ENCODE measurements around the gene EPHB6.

The EPHB6 gene

GRCh38 chr7:142836426-142836825 lies 18.4 kb upstream of the EPHB6 start:
- no peak for DNase-seq

DNA sequence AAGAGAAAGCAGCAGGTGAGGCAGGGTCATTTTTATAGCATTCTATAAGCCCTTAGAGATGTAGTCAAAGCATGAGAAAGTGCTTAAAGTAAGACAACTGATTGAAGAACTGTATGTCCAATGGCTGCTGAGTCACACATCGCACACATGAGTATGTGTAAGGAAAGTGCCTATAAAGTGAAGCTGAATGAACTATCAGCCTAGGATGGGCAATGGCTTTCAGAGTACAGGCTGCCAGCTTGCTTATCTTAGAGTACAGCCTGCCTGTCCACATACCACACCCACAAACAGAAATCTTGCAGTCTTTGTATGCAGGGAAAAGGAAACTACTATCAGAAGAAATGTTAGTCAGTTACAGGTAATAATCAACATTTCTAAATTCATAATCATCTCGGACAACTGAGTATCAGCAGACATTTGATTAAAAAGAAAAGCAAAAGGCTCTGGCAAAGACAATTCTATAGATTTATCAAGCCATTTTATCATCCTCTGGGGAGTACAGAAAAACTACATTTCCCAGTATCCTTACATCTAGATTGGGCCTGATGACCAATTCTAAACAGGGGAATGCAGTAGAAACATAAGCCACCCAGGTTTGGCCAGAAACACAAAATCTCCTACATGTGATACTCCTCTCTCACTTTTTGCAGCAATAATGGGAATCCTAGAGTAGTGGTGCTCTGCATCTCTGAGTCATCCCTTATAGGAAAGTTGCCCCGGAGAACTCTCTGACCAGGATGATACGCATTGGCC lies 16.2 kb upstream of the EPHB6 start:
- no peak for DNase-seq

DNA sequence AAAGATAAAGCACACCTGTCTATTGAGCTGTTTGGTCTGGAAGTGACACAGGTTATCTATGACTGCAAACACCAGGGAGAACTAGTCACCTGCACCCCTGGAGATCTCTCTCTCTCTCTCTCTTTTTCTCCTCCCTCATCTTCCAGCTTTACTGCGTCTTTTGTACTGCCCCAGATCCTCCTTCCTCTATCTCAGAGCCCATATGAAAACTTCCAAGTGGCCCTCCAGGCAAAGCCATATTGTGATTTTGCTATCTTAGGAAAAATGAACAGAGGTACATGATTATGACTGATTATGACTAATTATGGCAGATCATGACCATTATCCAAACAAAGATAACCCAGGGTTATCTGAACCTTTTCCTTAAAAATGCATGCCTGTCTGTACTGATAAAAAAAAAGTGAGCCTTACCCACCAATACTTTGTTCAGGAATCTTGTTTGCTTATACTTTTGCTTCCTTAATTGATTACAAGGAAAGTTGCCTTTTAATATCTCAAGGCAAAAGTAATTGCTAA lies 12.6 kb upstream of the EPHB6 start:
- DNase-seq = no peak

GRCh38 chr7:142847353-142847752 lies 7.5 kb upstream of the EPHB6 start:
- DNase-seq = no peak

DNA sequence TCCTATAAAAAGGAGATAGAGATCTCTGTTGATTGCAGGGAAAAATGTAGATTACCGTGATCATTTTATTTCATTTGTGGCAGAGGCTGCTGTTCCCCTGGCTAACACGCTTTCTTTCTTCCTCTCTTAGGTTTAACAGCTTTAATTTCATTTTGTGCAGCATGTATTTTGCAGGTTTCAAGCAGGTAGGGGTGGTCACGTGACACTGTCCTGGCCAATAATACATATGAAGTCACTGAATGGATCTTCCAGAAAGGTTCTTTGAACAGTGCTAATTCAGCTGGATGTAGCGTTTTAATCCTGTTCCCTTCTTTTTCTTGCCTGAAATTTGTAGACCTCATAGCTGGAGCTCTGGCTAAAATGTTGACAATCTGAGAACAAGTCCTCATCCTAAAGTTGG lies 3.6 kb upstream of the EPHB6 start:
- no peak for DNase-seq

DNA sequence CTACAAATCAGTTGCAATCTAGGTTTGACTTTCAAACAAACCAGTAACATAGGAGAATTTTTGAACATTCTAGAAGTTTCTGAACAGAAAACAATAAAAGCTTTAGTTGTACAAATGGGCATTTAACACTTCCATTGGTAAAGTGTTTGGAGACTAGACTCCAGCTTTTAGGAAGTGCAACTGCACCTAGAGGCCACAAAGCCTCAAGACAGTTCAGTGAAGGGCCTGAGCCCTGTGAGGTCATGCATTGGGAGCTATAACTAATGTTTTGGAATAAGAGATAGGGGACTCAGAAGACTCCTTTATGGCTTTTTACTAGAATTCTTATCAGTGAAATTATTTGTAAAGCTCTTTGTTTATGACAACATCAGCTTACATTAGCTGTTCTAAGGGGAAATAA lies 3.0 kb upstream of the EPHB6 start:
- DNase-seq = no peak

DNA sequence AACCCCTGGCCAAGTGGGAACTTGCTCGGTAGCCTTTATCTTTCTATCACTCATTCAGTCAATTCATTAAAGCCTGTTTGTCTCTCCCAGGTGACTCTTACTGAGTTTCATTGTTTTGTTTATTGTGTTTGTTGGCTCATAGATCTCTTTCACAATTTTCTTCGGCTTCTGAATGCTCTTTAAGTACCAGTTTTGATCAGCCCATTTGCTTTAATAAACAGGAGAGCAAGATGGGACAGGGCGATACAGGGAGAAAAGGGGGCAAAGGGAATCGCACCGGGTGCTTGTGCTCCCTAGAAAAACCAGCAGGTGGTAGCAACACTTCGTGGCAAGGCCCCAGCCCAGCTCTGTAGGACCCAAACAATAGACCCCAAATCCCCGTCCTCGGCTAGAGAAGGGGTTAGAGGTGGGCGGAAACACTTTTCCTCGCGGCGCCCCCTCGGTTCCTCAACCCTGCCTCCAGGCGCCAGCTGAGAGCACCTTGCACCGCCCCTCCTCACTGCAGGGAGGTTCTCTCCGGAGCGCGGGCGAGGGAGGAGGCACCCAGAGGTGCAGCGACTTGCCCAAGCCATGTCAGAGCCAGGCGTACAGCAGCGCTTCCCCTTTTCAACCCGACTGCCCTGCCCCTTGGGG lies 1.0 kb upstream of the EPHB6 start:
- peak; percentile 51 for DNase-seq

- DNase-seq = no peak
Observed at GRCh38 chr7:142855114-142855743, 353 bp downstream of the EPHB6 start.

DNA sequence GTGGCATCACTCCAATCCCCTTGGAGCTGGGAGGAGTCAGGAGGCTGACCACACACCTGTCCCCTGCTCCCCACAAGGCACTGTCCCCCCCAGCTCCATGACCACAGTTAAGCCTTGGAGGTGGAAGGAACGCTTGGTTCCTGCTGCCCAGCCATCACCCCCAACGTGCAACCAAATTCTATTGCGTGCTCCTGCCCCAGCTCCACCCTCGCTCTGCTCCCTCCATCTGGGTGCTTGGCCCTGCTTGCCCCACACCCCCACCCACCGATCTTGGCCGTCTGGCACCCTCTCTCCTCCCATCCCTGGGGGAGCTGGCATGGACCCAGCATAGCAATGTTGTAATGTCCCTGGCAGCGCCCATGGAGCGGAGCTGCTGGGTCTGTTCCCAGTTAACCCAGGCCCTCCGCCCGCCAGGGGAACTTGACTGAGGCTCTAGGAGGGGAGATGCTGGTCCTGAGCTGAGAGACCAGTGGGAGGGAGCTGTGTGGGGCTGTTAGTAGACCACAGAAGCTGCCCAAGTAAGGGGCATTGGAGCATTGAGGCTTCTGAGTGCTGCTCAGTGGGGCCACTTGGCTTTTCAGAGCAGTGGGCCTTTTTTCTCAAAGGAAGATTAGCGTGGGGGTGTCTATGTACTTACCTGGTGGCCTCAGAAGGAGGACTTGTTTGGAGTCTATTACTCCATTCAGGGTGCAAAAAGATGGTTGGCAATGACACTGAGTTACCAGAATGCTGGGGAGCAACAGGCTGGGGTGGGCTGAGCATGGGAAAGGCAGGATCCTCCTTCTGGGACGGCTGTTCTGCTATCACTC lies 1.1 kb downstream of the EPHB6 start:
- no peak for DNase-seq

DNA sequence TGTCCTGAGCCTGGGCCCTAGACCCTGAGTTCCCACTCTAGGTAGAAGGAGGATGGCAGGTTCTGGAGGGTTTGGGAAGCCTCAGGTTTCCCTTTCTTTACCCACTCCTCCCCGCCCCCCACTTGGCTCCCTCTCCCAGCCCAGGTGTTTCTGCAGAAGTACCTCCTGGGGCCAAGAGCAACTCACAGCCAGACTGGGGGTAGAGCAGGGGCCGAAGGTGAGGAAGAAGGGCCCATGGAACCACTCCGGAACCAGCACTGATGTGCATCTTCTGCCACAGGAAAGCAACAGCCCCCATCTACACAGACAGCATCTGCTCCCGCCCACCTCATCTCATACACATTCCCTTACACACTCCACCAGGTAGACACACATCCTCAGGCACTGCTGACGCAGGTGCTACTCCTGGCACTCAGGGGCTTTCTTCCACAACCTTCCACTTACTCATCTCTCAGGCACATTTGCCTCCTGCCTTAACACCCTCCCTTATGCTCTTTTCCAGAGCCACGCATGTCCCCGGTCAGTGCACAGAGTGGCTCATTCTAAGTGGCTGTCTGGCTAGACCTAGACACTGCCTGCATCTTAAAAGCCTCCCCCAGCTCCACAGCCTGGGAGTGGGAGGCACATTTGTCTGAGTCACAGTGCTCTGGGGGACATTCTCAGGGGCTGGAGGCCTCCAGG lies 1.8 kb downstream of the EPHB6 start:
- no peak for DNase-seq

- DNase-seq = no peak
Observed at GRCh38 chr7:142857625-142858024, 2.7 kb downstream of the EPHB6 start.

DNA sequence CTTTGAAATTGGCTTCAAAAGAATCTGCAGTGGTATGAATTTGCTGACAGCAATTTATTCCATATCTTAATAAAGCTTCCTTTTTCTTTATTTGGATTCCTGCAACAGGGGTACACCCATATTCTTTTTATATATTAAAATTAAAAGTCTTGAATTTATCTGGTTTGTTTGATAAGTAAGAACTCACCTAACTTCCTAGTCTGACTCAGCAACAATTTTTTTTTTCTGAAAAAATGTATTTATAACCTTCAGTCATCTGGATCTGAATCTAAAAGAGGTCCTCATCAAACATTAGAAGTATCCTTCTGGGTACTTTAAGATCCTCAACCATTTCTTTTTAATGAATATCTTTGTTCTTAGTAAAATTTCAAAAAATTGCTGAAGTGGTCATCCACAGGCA lies 4.5 kb downstream of the EPHB6 start:
- no peak for DNase-seq

- DNase-seq = no peak
Observed at GRCh38 chr7:142859829-142860228, 5.0 kb downstream of the EPHB6 start.

DNA sequence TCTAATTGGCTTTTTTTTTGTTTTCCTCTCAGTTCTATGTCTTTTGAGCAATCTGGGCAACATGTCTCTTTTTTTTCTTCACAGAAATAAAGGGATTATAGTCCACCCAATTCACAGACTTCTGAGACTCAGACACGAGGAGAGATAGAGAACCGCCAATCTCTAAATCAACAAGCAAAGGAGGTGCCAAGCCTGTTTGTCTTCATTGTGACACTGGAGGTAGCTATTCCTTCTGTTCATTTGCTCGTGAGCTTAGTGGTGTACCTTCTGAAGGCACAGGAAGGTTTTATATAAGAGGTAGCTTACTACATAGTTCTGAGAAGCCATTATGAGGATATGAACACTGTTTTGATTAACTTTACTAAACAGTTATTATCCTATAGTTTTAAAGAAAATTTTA lies 6.1 kb downstream of the EPHB6 start:
- no peak for DNase-seq

- no peak for DNase-seq
Observed at GRCh38 chr7:142862351-142862750, 7.5 kb downstream of the EPHB6 start.

GRCh38 chr7:142862786-142863400 lies 8.0 kb downstream of the EPHB6 start:
- DNase-seq = no peak

- no peak for DNase-seq
Observed at GRCh38 chr7:142863891-142864685, 9.2 kb downstream of the EPHB6 start.

GRCh38 chr7:142864980-142865747 lies 10.3 kb downstream of the EPHB6 start:
- DNase-seq = no peak

- no peak for DNase-seq
Observed at GRCh38 chr7:142865766-142866165, 10.9 kb downstream of the EPHB6 start.

DNA sequence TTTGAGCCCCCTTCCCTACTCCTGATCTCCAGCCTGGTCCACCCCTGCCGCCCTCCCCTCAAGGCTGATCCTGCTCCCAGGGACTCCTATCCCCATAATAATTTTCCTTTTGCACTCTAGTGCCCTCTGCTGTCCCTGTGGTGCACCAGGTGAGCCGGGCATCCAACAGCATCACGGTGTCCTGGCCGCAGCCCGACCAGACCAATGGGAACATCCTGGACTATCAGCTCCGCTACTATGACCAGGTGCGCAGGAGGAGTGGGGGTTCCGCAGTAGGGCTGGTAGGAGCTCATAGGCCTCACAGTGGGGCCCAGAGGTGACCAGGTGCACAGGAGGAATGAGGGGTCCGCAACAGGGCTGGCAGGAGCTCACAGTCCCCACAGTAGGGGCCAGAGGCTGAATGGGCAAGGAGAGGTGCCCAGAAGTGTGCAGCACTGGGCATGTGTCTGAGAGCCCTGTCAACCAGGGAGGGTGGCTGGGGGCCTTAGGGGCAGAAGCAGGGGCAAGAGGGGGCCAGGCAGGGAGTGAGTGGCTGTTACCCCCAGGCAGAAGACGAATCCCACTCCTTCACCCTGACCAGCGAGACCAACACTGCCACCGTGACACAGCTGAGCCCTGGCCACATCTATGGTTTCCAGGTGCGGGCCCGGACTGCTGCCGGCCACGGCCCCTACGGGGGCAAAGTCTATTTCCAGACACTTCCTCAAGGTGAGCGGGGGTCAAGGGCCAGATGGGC lies 11.7 kb downstream of the EPHB6 start:
- no peak for DNase-seq

Measured in activated CD4-positive, alpha-beta T cell treated with anti-CD3 and anti-CD28 coated beads for 1 hour (primary cell).